GM20000 (cell line): ENCODE results near the gene PPWD1.

ENCODE experiments used
- DNase-seq: peaks from one replicate; pipeline ENCODE4 v3.0.0; 2012; ENCODE audit warnings: low spot score
- CTCF ChIP-seq: IDR thresholded peaks from 2 replicates; pipeline ENCODE4 v1.5.1; 2012; ENCODE audit warnings: mild to moderate bottlenecking, control low read depth; ENCODE audit errors: extremely low read depth, missing control alignments

PPWD1 gene

GRCh38 chr5:65623482-65623881, 60.4 kb downstream of the PPWD1 start:
- no peak for DNase-seq
- TF ChIP-seq CTCF = no peak

- peak; percentile 83 for DNase-seq
- no peak for TF ChIP-seq CTCF
Observed at GRCh38 chr5:65624025-65624570, 61.0 kb downstream of the PPWD1 start, which contains the start of gene TRIM23. TSS of gene TRIM23 (minus strand) at chr5:65624333. CDS start at chr5:65624274, 59 bp downstream.

GRCh38 chr5:65624571-65625555, 61.8 kb downstream of the PPWD1 start, which contains the start of the genes SHLD3 and TRAPPC13:
TSS of gene SHLD3 (plus strand) at chr5:65625027. CDS start at chr5:65629588, 4,561 bp downstream.
TSS of gene TRAPPC13 (plus strand) at chr5:65625027. CDS start at chr5:65625061, 34 bp downstream.
- peak; percentile 63 for DNase-seq
- TF ChIP-seq CTCF = no peak

GRCh38 chr5:65625743-65626142, 62.6 kb downstream of the PPWD1 start:
- TF ChIP-seq CTCF = no peak
- DNase-seq = no peak

GRCh38 chr5:65630981-65631380, 67.9 kb downstream of the PPWD1 start:
- DNase-seq = no peak
- no peak for TF ChIP-seq CTCF
